Panc1 (cell line): Measurements from ENCODE around the gene COX8A.

Experiments
- CTCF ChIP-seq: fragments of 450-650 bp; IDR thresholded peaks from 2 replicates; pipeline ENCODE4 v1.5.1; 2017; ENCODE audit warnings: mild to moderate bottlenecking
- POLR2AphosphoS5 ChIP-seq: IDR thresholded peaks from 2 replicates; pipeline ENCODE4 v1.6.1; 2012; ENCODE audit warnings: mild to moderate bottlenecking, low read depth, low read length, moderate library complexity
- REST ChIP-seq, 2 experiments: IDR thresholded peaks; 2 replicates each; pipeline ENCODE4 v1.6.1; 2011 to 2012; ENCODE audit warnings: low read depth in 2 of 2, control low read depth in 1 of 2, low read length in 1 of 2, mild to moderate bottlenecking in 1 of 2, moderate library complexity in 1 of 2; ENCODE audit not compliant: insufficient read depth in 1 of 2

GRCh38 chr11:63937713-63938478 lies 36.5 kb upstream of the COX8A start:
- TF ChIP-seq CTCF (no peak), REST (IDR thresholded peaks at IDR 0.05; ENCODE audit: insufficient read depth in 1 of 2, low read depth in 2 of 2, low read length in 1 of 2) (no peak), POLR2AphosphoS5 (no peak)
